Cardiac atrium fibroblast (primary cell): ENCODE results near the gene ZSCAN21. TPM values are rescaled to one million over a fixed set of nuclear protein-coding genes. Genes with fewer than 3 reads are reported as not detected.

ENCODE experiments used
- total RNA-seq: library from RNA; depleted of rRNA; stranded (reverse); fragments of >200 nt; gene quantifications from 2 replicates; pipeline ENCODE4 v1.2.3, GENCODE V29; 2015

ZSCAN21 gene
- 7.2 and 10.5 TPM in 2 replicates for total RNA-seq

GRCh38 chr7:100049441-100050291 lies at the start of gene ZSCAN21:
ZSCAN21 (plus strand) TSS chr7:100049774; CDS start chr7:100057007, 7,233 bp downstream.

GRCh38 chr7:100015232-100016214 lies 34.1 kb upstream of the ZSCAN21 start, which contains the start of gene ZKSCAN1:
ZKSCAN1 (plus strand) TSS chr7:100015596; CDS start chr7:100023507, 7,911 bp downstream.

GRCh38 chr7:100081535-100082102 lies 32.0 kb downstream of the ZSCAN21 start, which contains the start of gene ZNF3:
ZNF3 (minus strand) TSS chr7:100081723; CDS start chr7:100077357, 4,366 bp downstream.

GRCh38 chr7:100088621-100089457 lies 39.3 kb downstream of the ZSCAN21 start, which contains the start of gene COPS6:
COPS6 (plus strand) TSS chr7:100088969; CDS start chr7:100088991, 22 bp downstream.

GRCh38 chr7:100101016-100101862 lies 51.7 kb downstream of the ZSCAN21 start, which contains the start of the genes AP4M1 and MCM7:
AP4M1 (plus strand) TSS chr7:100101643; CDS start chr7:100101715, 72 bp downstream.
MCM7 (minus strand) TSS chr7:100101397; CDS start chr7:100101294, 103 bp downstream.

Other genes with a start within 250 kb of the ZSCAN21 start
- not detected in 2 replicates for gene CYP3A43, start 221.8 kb upstream of the ZSCAN21 start, total RNA-seq
- 0.16 TPM in 1 of 2 replicates, not detected in the other for gene OR2AE1, start 172.7 kb upstream of the ZSCAN21 start, total RNA-seq
- 26.5 and 30.5 TPM in 2 replicates for gene TRIM4, start 130.2 kb upstream of the ZSCAN21 start, total RNA-seq
- gene GJC3, start 120.2 kb upstream of the ZSCAN21 start, total RNA-seq: not detected in 2 replicates
- not detected in 2 replicates for gene AZGP1, start 73.7 kb upstream of the ZSCAN21 start, total RNA-seq
- gene ZKSCAN1, start 34.2 kb upstream of the ZSCAN21 start, total RNA-seq: 17.1 and 20.3 TPM in 2 replicates
- 12.5 and 17.8 TPM in 2 replicates for gene ZNF3, start 31.9 kb downstream of the ZSCAN21 start, total RNA-seq
- 45.8 and 57.2 TPM in 2 replicates for gene COPS6, start 39.2 kb downstream of the ZSCAN21 start, total RNA-seq
- 26.2 and 34.8 TPM in 2 replicates for gene MCM7, start 51.6 kb downstream of the ZSCAN21 start, total RNA-seq
- gene AP4M1, start 51.9 kb downstream of the ZSCAN21 start, total RNA-seq: 11.7 and 23.0 TPM in 2 replicates
- 51.4 and 58.5 TPM in 2 replicates for gene TAF6, start 69.6 kb downstream of the ZSCAN21 start, total RNA-seq
- gene CNPY4, start 69.9 kb downstream of the ZSCAN21 start, total RNA-seq: 22.0 and 22.9 TPM in 2 replicates
- gene MBLAC1, start 77.2 kb downstream of the ZSCAN21 start, total RNA-seq: 3.4 and 5.4 TPM in 2 replicates
- gene LAMTOR4, start 99.1 kb downstream of the ZSCAN21 start, total RNA-seq: 136 and 155 TPM in 2 replicates
- 7.3 and 10.5 TPM in 2 replicates for gene TRAPPC14, start 108.9 kb downstream of the ZSCAN21 start, total RNA-seq
- 3.8 and 4.5 TPM in 2 replicates for gene GAL3ST4, start 118.8 kb downstream of the ZSCAN21 start, total RNA-seq
- gene GPC2, start 127.6 kb downstream of the ZSCAN21 start, total RNA-seq: 5.6 TPM in 1 of 2 replicates, not detected in the other
- gene STAG3, start 128.1 kb downstream of the ZSCAN21 start, total RNA-seq: 0.16 and 1.8 TPM in 2 replicates
- not detected in 2 replicates for gene PVRIG, start 170.2 kb downstream of the ZSCAN21 start, total RNA-seq